Neural cell (in vitro differentiated cells): Measurements from ENCODE around the gene TELO2. TPM values are rescaled to one million over a fixed set of nuclear protein-coding genes. Genes with fewer than 3 reads are reported as not detected.

ENCODE experiments used
- H2AFZ ChIP-seq: fragments of 200-600, 300-800 bp; sonication (generic), shearing (Covaris generic); 2 replicates; pipeline ENCODE4 v1.6.0; 2014; ENCODE audit warnings: low read depth, mild to moderate bottlenecking, antibody characterized with exemption, low read length, moderate library complexity
- H3F3A ChIP-seq: fragments of 200-600 bp; shearing (Covaris generic); 2 replicates; pipeline ENCODE4 v1.6.1; 2016; ENCODE audit warnings: mild to moderate bottlenecking, moderate library complexity, mixed read lengths, antibody characterized with exemption, low read length; ENCODE audit not compliant: insufficient read depth, poor library complexity, severe bottlenecking
- H3K27ac ChIP-seq: fragments of 200-600, 300-800 bp; sonication (generic), shearing (Covaris generic); 2 replicates; pipeline ENCODE4 v1.5.1; 2014; ENCODE audit warnings: mild to moderate bottlenecking, low read length, moderate library complexity
- H3K27me3 ChIP-seq: fragments of 300-800, 200-600 bp; sonication (generic), shearing (Covaris generic); 2 replicates; pipeline ENCODE4 v1.6.0; 2014; ENCODE audit warnings: mild to moderate bottlenecking, low read depth, low read length, moderate library complexity; ENCODE audit not compliant: insufficient read depth
- H3K36me3 ChIP-seq: fragments of 300-800, 200-600 bp; sonication (generic), shearing (Covaris generic); 2 replicates; pipeline ENCODE4 v1.5.1; 2014; ENCODE audit warnings: mild to moderate bottlenecking, antibody characterized with exemption, low read length, moderate library complexity; ENCODE audit not compliant: insufficient read depth
- H3K4me2 ChIP-seq: fragments of 300-800, 200-600 bp; sonication (generic), shearing (Covaris generic); 2 replicates; pipeline ENCODE4 v1.6.0; 2014; ENCODE audit warnings: mild to moderate bottlenecking, low read length
- H3K4me3 ChIP-seq: fragments of 300-800, 200-600 bp; sonication (generic), shearing (Covaris generic); 2 replicates; pipeline ENCODE4 v1.5.1; 2014; ENCODE audit warnings: mild to moderate bottlenecking, low read length, moderate library complexity
- H3K79me2 ChIP-seq: fragments of 200-600 bp; shearing (Covaris generic); replicated peaks from 2 replicates; pipeline ENCODE4 v1.6.0; 2014; ENCODE audit warnings: mild to moderate bottlenecking, low read length, moderate library complexity; ENCODE audit not compliant: insufficient read depth
- H3K9ac ChIP-seq: fragments of 300-800, 200-600 bp; sonication (generic), shearing (Covaris generic); 2 replicates; pipeline ENCODE4 v1.6.1; 2016; ENCODE audit warnings: mild to moderate bottlenecking, low read length, mixed read lengths
- H3K9me2 ChIP-seq: fragments of 200-600 bp; shearing (Covaris generic); 2 replicates; pipeline ENCODE4 v1.6.1; 2016; ENCODE audit warnings: mild to moderate bottlenecking, low read length, mixed read lengths; ENCODE audit not compliant: insufficient read depth
- H3K9me3 ChIP-seq: fragments of 200-600, 300-800 bp; sonication (generic), shearing (Covaris generic); 2 replicates; pipeline ENCODE4 v1.6.1; 2016; ENCODE audit warnings: mild to moderate bottlenecking, mixed run types, low read length, moderate library complexity, mixed read lengths
- H4K20me1 ChIP-seq: fragments of 200-600 bp; shearing (Covaris generic); 2 replicates; pipeline ENCODE4 v1.6.1; 2016; ENCODE audit warnings: mild to moderate bottlenecking, mixed run types; ENCODE audit not compliant: insufficient read depth
- CTCF ChIP-seq: fragments of 450-650 bp; IDR thresholded peaks from 2 replicates; pipeline ENCODE4 v1.5.1; 2014; ENCODE audit warnings: antibody characterized with exemption, mild to moderate bottlenecking, moderate library complexity; ENCODE audit not compliant: poor library complexity, severe bottlenecking
- EP300 ChIP-seq: fragments of 450-650 bp; conservative IDR thresholded peaks from 2 replicates; pipeline ENCODE4 v1.6.1; 2014; ENCODE audit warnings: antibody characterized with exemption, mild to moderate bottlenecking, moderate library complexity; ENCODE audit not compliant: poor library complexity, severe bottlenecking
- EZH2 ChIP-seq: fragments of 200-600, 300-800 bp; shearing (Covaris generic), sonication (generic); IDR thresholded peaks from 2 replicates; pipeline ENCODE4 v1.6.1; 2014; ENCODE audit warnings: antibody characterized with exemption, low read length, borderline replicate concordance, mild to moderate bottlenecking; ENCODE audit not compliant: insufficient read depth, poor library complexity, severe bottlenecking
- MXI1 ChIP-seq: fragments of 450-650 bp; conservative IDR thresholded peaks from 2 replicates; pipeline ENCODE4 v1.6.1; 2014; ENCODE audit warnings: antibody characterized with exemption, mild to moderate bottlenecking; ENCODE audit not compliant: poor library complexity, severe bottlenecking
- POLR2AphosphoS5 ChIP-seq: IDR thresholded peaks from 2 replicates; pipeline ENCODE4 v1.6.1; 2012
- RAD21 ChIP-seq: fragments of 450-650 bp; conservative IDR thresholded peaks from 2 replicates; pipeline ENCODE4 v1.6.1; 2014; ENCODE audit warnings: antibody characterized with exemption, mild to moderate bottlenecking, moderate library complexity
- SMC3 ChIP-seq: fragments of 450-650 bp; conservative IDR thresholded peaks from 2 replicates; pipeline ENCODE4 v1.6.1; 2014; ENCODE audit warnings: antibody characterized with exemption, mild to moderate bottlenecking, moderate library complexity; ENCODE audit not compliant: poor library complexity
- TAF1 ChIP-seq: IDR thresholded peaks from 2 replicates; pipeline ENCODE4 v1.6.1; 2012; ENCODE audit warnings: low read depth
- polyA plus RNA-seq: library from polyadenylated mRNA; depleted of rRNA; stranded (reverse); fragments of >200 nt; gene quantifications from 2 replicates; pipeline ENCODE4 v1.2.3, GENCODE V29; 2014
- TF ChIP-seq, protein P1 (sequence below): IDR thresholded peaks from 2 replicates; pipeline ENCODE4 v1.6.1; 2012; ENCODE audit warnings: borderline replicate concordance

TELO2 gene
- polyA plus RNA-seq, 1 donor from 2014 or later: 50.4 TPM

- H3K4me2 ChIP-seq: no peak overlapping the region
- H3K27ac ChIP-seq: no peak overlapping the region
- H3K9me3 ChIP-seq: no peaks in the 10 kb centered on the region
- H3K27me3 ChIP-seq: no peaks in the 10 kb centered on the region
- no peak overlapping the region for H2AFZ ChIP-seq
- H3K9ac ChIP-seq: no peak overlapping the region
- H3K36me3 ChIP-seq: no peaks in the 10 kb centered on the region
- H4K20me1 ChIP-seq: no peaks in the 10 kb centered on the region
- H3K79me2 ChIP-seq: no peaks in the 10 kb centered on the region
- H3K4me3 ChIP-seq: no peak overlapping the region
- H3K9me2 ChIP-seq: no peaks in the 10 kb centered on the region
- H3F3A ChIP-seq: no peaks in the 10 kb centered on the region
- TF ChIP-seq RAD21: no peak
- no peak for TF ChIP-seq EZH2
- no peak for TF ChIP-seq POLR2AphosphoS5
- no peak for TF ChIP-seq CTCF
- TF ChIP-seq EP300: no peak
- TF ChIP-seq SMC3: no peak
- TF ChIP-seq TAF1: no peak
- TF ChIP-seq MXI1: no peak
- TF ChIP-seq, protein P1, sequence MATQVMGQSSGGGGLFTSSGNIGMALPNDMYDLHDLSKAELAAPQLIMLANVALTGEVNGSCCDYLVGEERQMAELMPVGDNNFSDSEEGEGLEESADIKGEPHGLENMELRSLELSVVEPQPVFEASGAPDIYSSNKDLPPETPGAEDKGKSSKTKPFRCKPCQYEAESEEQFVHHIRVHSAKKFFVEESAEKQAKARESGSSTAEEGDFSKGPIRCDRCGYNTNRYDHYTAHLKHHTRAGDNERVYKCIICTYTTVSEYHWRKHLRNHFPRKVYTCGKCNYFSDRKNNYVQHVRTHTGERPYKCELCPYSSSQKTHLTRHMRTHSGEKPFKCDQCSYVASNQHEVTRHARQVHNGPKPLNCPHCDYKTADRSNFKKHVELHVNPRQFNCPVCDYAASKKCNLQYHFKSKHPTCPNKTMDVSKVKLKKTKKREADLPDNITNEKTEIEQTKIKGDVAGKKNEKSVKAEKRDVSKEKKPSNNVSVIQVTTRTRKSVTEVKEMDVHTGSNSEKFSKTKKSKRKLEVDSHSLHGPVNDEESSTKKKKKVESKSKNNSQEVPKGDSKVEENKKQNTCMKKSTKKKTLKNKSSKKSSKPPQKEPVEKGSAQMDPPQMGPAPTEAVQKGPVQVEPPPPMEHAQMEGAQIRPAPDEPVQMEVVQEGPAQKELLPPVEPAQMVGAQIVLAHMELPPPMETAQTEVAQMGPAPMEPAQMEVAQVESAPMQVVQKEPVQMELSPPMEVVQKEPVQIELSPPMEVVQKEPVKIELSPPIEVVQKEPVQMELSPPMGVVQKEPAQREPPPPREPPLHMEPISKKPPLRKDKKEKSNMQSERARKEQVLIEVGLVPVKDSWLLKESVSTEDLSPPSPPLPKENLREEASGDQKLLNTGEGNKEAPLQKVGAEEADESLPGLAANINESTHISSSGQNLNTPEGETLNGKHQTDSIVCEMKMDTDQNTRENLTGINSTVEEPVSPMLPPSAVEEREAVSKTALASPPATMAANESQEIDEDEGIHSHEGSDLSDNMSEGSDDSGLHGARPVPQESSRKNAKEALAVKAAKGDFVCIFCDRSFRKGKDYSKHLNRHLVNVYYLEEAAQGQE: no peak
Measured at GRCh38 chr16:1495889-1496262, 2.7 kb downstream of the TELO2 start.

DNA sequence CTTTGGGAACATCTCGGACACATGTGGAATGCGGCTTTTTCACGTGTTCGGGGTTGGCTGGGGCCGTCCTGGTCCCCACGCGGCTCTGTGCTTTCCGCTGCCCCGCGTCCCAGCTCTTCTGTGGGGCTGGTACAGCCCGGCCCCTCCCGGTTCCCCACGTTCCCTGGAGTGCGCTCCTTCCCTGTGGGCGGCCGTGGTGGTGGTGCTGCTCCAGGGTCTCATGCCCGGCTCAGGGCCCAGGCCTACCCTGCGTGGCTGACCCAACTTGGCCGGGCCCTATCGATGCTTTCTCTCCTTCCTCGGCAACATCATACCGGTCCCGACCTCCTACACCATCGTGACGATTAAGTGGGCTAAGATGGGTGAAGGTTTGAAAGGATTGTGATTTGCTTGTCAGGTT is 3.3 kb downstream of the TELO2 start:
- Histone ChIP-seq H3K9me2 (no peaks in the 10 kb centered on the region), H3K36me3 (no peaks in the 10 kb centered on the region)

More for the DNA sequence above, 3.3 kb downstream of the TELO2 start:
- Histone ChIP-seq H3K27ac (no peak overlapping the region), H3K9ac (no peak overlapping the region), H4K20me1 (no peaks in the 10 kb centered on the region), H3K9me3 (no peaks in the 10 kb centered on the region), H2AFZ (no peak overlapping the region), H3F3A (no peaks in the 10 kb centered on the region), H3K4me3 (no peak overlapping the region), H3K4me2 (no peak overlapping the region), H3K79me2 (no peaks in the 10 kb centered on the region), H3K27me3 (no peaks in the 10 kb centered on the region)
- TF ChIP-seq EP300 (no peak), RAD21 (no peak), TAF1 (no peak), CTCF (no peak), SMC3 (no peak), MXI1 (no peak), POLR2AphosphoS5 (no peak), EZH2 (no peak)
- TF ChIP-seq, protein P1: no peak
